GM10847 (cell line): Measurements from ENCODE around the gene MRPL52.

ENCODE experiments used
- POLR2A ChIP-seq: IDR thresholded peaks from 2 replicates; pipeline ENCODE4 v1.6.1; 2011; ENCODE audit not compliant: insufficient read length; ENCODE audit errors: extremely low read depth

MRPL52 gene

GRCh38 chr14:22878271-22879246 lies 48.9 kb downstream of the MRPL52 start:
- no peak for TF ChIP-seq POLR2A

- no peak for TF ChIP-seq POLR2A
These were observed 52.4 kb downstream of the MRPL52 start for GRCh38 chr14:22882064-22882463.

- TF ChIP-seq POLR2A, result no peak
These were observed 53.0 kb downstream of the MRPL52 start for GRCh38 chr14:22882529-22883172.

- TF ChIP-seq POLR2A, result no peak
These were observed 53.7 kb downstream of the MRPL52 start, which contains the start of gene REM2 for GRCh38 chr14:22883173-22883976. REM2 (plus strand) TSS chr14:22883222; CDS start chr14:22883288, 66 bp downstream.

GRCh38 chr14:22884076-22884737 lies 54.5 kb downstream of the MRPL52 start:
- no peak for TF ChIP-seq POLR2A
